GM18517 (cell line): ENCODE results near the gene PDE6D.
A peak's percentile ranks its signal among the peaks of the same experiment; 100 is the strongest.
"Not testable (repeated sequence)": the region's sequence is repeated elsewhere in the genome, so short reads cannot be mapped to it uniquely, and the experiment has no call there.

Experiments used
- ATAC-seq: cut with Tn5 transposase; IDR thresholded peaks from one replicate; pipeline ENCODE4 v1.9.1; 2021; ENCODE audit warnings: mild to moderate bottlenecking, moderate library complexity; ENCODE audit not compliant: unreplicated experiment

PDE6D gene

DNA sequence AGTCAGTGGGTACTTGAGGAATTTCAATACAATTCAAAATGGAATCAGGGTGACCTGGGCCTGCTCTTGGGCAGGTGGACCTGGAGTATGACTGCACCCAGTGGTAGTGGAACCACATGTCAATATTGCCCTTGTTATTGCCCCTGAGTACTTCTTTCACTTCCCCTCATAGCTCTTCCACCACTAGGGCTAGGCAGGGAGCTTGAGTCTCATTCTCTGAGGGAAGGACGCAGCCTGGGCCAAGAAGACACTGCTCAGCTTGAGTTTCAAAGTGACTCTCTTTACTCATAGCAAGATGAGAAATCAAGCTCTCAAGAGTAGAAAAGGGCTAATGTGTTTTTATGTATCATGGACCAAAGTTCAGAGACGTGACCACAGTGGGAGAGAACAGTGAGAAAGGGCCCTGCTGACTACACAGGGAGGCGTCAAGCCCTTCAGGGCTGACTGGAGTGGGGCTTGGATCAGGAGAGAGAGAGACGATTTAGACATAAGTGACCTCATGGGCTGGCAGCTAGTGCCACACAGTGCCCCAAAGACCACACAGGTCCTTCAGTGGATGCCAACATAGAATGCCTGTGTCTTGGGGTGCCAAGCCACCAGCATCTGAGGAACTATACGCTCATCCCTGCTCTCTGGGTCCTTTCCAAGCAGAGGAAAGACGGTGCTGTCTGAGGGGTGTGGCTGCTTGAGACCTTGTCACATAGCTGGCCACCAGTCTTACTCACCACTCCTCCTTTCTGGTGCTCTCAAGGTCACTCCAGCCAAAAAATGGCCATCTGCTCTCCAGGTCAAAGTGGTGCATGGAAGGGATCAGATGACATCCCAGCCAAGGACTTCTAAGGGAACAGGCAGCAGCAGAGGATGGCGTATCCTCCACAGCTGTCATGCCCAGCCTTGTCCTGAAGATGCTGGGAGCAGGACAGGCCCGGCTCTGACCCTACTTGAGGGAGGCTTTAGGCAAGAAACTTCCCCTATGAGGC, 59.8 kb downstream of the PDE6D start:
- peak; percentile 66 for ATAC-seq

DNA sequence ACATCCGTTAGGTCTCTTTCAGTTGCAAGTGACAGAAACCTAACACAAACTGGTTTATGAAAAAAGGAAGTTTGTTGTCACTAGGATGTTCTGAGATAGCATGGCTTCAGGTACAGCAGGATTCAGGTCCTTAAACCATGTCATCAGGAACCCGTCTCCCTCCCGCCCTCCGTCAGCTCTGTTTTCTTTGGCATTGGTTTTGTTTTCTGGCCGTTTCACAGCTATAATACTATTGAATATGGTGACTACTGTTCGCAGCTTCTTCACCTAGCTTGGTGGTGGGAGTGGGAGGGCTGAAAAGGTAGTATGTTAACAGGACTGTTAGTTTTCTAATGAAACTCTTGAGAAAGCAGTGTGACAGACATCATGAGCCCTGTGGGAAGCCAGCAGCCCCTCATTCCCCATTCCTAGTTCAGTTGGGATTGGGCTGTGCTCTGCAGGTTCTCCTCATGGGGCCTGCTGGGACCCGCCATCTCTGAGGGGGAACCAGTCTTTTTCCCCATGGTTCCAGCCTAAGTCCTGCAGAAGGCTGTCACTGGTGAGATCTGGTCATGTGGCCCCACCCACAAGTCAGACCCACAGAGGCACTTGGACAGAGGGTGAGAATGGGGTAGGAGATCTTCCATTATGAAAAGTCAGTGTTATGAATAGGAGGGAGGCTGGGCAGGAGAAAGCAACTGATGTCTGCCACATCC, 60.6 kb downstream of the PDE6D start:
- no peak for ATAC-seq

GRCh38 chr2:231718799-231719198, 62.3 kb downstream of the PDE6D start:
- ATAC-seq = no peak

- peak; percentile 33 for ATAC-seq
Observed at GRCh38 chr2:231717281-231718171, 63.6 kb downstream of the PDE6D start.

GRCh38 chr2:231716666-231717280, 64.3 kb downstream of the PDE6D start:
- no peak for ATAC-seq

DNA sequence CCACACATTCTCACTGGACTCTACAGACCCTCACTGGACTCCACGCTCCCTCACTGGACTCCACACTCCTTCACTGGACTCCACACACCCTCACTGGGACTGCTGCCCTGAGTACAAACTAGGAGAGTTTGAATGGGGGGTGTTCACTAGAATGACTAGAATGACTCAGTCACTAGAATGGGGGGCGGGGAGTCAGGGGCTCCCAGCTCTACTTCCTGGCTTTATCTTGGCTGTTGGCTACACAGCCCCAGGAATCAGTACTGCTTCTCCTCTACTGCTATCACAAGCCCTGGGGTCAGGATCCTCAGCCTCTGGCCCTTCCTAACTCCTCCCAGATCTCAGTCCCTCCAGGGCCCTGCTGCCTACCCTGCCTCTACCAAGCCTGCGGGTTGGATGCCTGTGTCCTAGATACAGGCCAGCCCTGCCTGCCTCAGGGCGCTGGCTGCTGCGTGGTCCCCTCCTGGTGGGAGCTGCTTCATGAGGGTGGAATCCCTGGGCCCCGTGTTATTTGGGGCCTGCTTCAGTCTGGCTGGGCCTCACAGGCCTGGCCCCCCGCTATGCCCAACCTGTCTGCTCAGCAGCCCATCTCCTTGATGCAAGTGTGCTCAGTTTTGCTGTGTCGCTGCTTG, 65.0 kb downstream of the PDE6D start:
- no peak for ATAC-seq

- ATAC-seq = no peak
Observed at GRCh38 chr2:231715499-231715837, 65.6 kb downstream of the PDE6D start.

- ATAC-seq = no peak
Observed at GRCh38 chr2:231714639-231715498, 66.2 kb downstream of the PDE6D start.

DNA sequence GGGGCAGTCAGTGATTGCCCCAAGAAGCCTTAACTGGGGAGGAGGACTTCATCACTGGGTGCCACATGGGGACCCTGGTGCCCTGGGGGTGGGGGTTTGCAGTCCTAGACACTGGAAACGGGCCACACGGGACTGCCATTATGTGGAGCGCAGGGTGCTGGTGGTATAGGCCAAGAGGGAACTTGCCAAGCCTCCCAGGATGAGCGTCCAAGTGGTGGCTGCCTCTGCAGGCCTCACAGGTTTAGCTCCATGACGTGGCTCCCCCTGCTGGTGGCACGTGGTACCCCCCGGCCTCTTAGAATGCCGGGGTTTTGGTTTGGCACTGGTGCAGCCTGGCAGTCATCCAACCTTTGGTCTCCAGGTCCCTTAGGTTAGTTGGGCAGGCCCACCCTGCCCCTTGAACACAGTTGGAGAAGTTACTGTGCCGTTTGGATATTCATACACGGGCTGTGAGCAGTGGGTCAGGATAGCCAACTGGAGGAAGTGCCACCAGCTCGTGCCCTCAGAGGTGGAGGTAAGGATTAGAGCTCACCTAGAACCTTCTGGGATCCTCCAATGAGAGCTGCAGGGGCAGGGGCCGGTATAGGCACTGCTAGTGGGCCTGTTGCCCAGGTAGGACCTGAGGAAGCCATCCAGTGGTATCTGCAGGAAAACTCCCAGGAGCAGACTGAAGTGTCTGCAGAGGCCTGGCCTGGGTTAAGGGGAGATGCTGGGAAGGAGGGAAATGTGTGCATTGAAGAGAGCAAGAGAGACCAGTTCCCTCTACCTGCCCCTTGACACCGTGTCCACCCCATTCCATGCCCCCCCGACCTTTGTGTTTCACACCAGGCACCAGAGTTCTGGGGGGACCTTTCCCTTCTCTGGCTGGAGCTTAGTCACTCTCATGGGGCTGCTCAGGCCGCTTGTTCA, 67.1 kb downstream of the PDE6D start:
- ATAC-seq = no peak

GRCh38 chr2:231713406-231713729, 67.7 kb downstream of the PDE6D start:
- ATAC-seq = not testable (repeated sequence)

- not testable (repeated sequence) for ATAC-seq
Observed at GRCh38 chr2:231712451-231713021, 68.5 kb downstream of the PDE6D start.

GRCh38 chr2:231711677-231712450, 69.2 kb downstream of the PDE6D start:
- no peak for ATAC-seq

DNA sequence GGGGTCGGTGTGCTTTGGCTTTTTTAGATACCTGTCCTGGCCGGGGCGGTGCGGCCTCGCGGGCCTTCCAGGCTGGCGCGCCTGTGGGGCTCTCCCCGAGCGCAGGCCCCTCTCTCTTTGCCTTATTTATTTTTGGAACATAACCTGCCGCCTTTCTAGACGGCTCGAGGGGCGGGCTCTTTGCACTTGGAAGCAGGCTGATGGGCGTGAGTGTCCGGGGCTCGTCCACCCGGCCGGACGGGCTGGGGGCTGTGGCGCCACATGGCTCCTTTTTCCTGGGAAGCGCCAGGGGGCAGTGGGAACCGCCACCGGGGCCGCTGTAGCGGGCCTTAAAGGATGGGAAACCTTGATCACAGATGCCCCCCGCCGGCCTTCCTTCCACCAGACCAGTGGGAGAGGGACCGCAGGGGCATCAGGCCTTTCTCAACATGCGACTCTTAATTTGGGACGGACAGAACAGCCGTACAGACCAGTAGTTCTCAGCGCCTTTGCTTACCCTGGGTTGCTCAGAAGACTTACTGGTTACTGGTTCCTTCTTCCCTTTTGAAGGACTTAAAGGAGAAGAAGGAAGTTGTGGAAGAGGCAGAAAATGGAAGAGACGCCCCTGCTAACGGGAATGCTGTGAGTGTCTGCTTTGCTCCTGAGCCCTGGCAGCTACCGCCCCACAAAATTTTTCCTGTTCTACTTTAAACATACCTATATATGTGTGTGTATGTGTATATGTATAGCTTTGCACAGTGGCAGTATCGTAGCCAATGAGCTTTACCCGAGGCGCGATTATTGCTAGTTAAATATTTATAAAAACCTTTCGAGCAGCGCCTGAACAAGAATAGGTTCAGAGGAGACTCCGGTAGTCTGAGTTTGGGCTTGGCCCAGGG, 70.0 kb downstream of the PDE6D start:
- ATAC-seq = no peak

- ATAC-seq = no peak
Observed at GRCh38 chr2:231709981-231710798, 70.9 kb downstream of the PDE6D start.

GRCh38 chr2:231709636-231709980, 71.5 kb downstream of the PDE6D start:
- ATAC-seq = no peak
